HG02588 (cell line): ENCODE measurements around the gene RUBCN.
A peak's percentile ranks its signal among the peaks of the same experiment; 100 is the strongest.

Experiments
- ATAC-seq: cut with Tn5 transposase; IDR thresholded peaks from one replicate; pipeline ENCODE4 v1.9.1; 2021; ENCODE audit warnings: mild to moderate bottlenecking, moderate library complexity; ENCODE audit not compliant: unreplicated experiment

The RUBCN gene

DNA sequence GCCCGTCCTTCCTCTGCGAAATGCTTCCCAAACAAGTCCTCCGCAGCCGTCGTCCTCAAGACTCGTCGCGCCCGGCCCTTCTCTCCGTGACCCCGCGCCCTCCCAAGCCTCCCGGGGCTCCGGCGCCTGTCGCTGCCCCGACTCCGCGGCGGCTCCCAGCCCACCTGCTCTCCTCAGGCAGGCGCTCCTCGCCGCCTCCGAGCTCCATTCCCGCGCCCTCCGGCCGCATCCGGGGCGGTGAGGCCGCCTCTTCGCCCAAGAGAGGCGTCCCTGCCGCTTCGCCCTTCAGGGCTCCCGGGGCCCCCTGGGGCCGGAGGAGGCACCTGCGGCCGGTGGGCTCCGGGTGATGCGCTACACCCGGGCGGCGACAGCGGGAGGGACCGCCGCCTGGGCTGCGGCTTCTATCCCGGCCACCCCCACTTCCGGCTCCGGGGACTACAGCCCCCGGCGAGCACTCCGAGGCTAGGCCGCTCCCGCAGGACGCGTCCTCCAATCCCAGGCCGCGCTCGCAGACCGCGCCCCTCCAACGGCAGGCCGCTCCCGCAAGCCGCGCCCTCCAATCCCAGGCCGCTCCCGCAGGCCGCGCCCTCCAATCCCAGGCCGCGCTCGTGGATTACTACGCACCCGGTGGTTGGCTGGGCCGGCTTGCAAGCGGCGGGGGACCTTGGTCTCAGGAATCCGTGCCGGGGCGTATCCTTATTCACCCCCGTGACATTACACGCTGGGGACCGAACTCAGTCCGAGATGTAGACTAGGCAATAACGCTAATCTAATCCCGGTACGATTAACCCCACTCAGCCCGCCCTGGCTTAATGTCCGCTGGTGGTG lies at the start of gene RUBCN:
Gene RUBCN, minus strand, starts transcription at position 414 of the 828 bp plus-strand sequence. Its CDS starts 185 bp downstream, at position 229.
- peak; percentile 82 for ATAC-seq

DNA sequence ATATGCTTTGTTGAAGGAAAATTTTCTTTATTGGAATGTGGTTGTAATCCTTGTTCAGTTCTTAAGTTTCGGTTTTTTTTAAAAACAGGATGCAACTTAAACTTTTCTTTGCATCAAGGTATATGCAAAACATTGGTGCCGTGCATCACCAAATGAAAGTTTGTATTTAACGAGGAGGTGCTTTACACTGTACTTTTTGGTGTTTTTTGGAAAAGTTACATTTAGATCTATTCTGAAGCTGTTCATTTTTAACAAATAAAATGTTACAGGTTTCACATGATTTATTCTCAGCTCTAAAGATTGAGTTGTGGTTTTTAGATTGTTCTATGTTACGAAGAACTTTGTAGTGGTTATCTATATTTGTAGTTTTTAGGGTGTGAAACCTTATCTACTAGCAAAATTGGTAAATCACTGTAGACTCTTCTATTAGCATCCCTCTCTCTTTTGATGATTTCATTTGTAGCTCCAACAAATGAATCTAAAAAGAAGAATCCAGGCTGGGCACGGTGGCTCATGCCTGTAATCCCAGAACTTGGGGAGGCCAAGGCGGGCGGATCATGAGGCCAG lies 47.4 kb upstream of the RUBCN start:
- no peak for ATAC-seq

GRCh38 chr3:197782230-197782629 lies 45.5 kb upstream of the RUBCN start:
- no peak for ATAC-seq

- no peak for ATAC-seq
Measured at GRCh38 chr3:197775317-197775716, 38.6 kb upstream of the RUBCN start.

GRCh38 chr3:197761784-197762183 lies 25.1 kb upstream of the RUBCN start:
- ATAC-seq: no peak

DNA sequence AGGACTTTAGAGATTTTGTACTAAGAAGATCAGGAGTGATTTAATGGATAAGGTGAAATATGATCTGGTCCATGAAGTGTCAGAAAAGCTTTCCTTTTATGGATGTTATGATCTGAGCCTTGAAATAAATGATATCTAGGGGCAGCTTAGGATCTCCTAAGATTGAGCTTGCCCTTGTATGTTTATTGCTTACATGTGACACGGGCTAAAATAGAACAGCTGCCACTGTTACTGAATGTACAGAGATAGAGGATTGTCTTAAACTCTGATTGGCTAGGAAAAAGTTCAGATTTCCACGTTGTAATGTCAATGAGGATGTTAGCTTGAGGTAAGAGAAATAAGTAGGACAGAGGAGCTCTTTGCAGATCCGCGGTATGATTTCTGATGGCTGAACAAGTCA lies 21.8 kb upstream of the RUBCN start:
- ATAC-seq: no peak

- ATAC-seq: no peak
Measured at GRCh38 chr3:197756704-197757103, 20.0 kb upstream of the RUBCN start.

DNA sequence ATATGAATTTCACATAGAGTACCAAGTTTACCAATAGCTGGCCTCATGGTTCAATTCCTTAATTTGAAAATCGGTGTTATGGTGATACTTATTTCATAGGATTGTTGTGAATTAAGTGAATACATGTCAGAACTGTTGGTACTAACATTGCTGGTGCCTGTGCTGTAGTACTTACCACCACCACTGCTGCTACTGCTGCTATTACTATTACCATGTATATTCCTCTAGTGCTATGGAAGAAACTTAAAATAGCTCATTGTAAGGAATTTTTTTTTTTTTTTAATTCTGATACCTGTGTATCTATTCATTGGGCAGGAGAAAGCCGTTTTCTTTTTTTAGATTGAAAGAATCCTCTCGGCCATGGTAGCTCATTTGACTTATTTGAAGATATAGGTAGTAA lies 16.6 kb upstream of the RUBCN start:
- ATAC-seq: no peak

DNA sequence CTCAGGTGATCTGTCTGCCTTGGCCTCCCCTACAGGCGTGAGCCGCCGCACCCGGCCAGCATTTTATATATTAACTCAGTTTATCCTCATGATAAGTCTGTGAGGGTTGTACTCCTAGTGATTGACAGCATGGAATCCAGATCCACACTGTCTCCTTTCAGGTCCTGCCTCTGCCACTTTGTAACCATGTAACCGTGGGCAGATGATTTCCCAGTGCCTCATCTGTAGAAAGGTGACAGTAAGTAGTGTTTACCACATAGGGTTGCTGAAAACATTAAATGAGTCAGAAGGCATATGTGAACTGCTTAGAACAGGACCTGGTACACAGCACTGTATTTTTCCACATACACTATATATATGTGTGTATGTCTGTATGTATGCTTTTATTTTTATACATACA lies 15.4 kb upstream of the RUBCN start:
- ATAC-seq: no peak

GRCh38 chr3:197750858-197751737 lies 14.4 kb upstream of the RUBCN start:
- no peak for ATAC-seq

DNA sequence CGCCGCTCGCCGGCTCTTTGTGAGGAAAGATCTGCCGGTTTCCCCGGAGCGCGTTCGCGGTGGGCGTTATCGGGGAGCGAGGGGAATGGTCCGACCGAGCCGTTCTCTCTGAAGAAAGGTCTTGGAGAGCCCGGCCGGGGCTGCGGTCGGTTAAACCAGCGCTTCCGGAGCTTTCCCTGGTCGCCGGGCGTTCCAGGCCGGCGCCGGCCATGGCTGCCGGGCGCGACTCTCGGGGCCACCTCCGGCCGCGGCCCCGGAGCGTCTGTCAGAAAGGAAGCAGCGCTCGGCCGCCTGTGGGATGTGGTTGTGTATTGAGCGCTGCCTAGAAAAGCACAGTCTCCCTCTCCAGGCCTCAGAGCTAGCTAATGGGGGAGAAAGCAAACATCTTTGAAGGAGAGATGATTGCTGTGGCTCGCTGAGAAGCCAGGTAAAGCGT lies 13.7 kb upstream of the RUBCN start:
- ATAC-seq: peak; percentile 36

- peak; percentile 75 for ATAC-seq
Measured at GRCh38 chr3:197749601-197750395, 13.1 kb upstream of the RUBCN start, which contains the start of gene FYTTD1. FYTTD1 (plus strand) TSS chr3:197749883; CDS start chr3:197749972, 89 bp downstream.

DNA sequence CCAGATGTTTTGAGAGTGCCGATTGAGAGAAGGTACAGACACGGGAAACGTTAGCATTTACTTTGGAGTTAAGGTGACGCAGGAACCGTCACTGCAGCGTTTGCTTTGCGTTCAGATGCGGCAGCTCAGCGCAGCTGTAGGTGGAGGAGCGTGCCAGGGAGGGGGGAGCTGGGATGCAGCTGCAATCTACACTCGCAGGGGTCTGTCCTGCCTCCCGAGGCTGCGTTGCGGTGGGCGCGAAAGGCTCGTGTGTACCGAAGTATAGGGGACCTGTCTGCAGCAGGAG lies 12.6 kb upstream of the RUBCN start:
- peak; percentile 21 for ATAC-seq

DNA sequence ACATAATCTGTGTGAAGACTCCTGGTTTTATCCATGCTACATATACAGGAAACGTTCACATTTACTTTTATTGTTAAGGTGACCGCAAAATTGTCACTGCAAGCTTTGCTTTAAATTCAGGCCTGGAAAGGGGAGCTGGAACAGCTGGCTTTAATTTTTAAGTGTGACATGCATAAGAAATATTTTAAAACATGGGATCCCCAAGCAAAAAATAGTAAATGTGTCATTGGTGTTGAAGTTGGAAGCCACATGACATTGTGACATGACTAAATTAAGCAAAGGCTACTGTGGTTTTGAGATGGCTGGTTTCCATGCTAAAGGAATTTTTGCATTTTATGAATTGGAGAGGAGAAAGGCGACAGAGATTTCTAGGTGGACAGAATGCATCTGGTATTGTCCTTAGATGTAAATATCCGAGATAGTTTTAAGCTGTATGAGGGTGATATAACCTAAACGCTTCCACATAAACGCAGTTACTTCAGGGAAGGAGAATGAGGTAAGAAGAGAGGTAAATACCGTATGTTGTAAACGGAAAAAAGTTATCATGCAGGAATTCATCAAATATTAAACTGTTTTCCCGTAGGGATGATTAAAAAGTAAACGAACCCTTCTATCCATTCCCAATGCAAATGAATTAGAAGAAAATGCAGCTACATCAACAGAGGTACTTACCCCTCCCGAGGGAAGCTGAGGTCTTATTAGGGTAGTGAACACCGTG lies 12.1 kb upstream of the RUBCN start:
- ATAC-seq: peak; percentile 9

- no peak for ATAC-seq
Measured at GRCh38 chr3:197746801-197747237, 10.1 kb upstream of the RUBCN start.

DNA sequence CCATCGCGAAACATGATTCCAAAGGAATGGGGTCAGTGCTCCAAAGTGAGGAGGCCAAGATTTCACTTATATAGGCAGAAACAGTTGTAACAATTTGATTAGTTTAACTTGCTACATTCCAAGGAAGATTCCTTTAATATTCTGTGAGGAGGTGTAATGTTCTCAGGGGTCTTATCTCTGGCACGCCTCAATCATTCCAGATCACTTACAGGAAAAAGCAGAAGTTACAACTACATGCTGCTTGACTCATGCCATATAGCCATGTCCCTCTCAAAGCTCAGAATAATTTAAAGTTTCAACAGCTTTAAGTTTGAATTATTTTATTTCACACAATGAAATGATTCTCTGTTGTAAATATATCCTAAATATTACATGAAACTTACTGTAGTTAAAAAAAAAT lies 9.5 kb upstream of the RUBCN start:
- ATAC-seq: no peak

DNA sequence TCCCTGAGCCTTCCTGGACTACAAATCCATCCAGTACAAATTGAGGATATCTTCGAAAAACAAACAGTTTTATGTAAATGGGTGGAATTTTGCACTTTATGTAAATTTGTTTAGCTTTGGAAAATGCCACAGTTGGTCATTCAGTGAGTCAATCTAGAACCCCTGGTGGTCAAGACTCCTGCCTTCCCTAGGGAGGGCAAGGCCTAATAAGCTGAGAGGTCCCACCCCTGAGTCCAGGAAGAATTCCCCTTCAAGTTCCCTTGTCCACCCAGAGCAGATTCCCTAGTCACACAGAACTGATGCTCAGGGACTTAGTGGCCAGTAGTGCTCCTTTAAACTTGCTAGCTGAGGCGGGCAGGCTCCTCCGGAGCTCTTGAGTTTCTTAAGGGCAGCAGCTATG lies 6.1 kb upstream of the RUBCN start:
- no peak for ATAC-seq

- ATAC-seq: no peak
Measured at GRCh38 chr3:197737749-197738462, 1.2 kb upstream of the RUBCN start.

- no peak for ATAC-seq
Measured at GRCh38 chr3:197737319-197737649, 580 bp upstream of the RUBCN start.
